Measurements from ENCODE around the gene HSPA5. TPM values are rescaled to one million over a fixed set of nuclear protein-coding genes. Genes with fewer than 3 reads are reported as not detected.
"Not testable (repeated sequence)": the region's sequence is repeated elsewhere in the genome, so short reads cannot be mapped to it uniquely, and the experiment has no call there.

The HSPA5 gene
- total RNA-seq, 4 donors from 2014 or later: 39.9 to 69.3 (median 46.0) TPM

GRCh38 chr9:125204477-125204876, 36.7 kb downstream of the HSPA5 start:
- peaks cover under 1 to 7% of the 10 kb centered on the region in 2 donors for H3K4me1 ChIP-seq
- TF ChIP-seq POLR2A (IDR thresholded peaks at IDR 0.05): no peak
- TF ChIP-seq CTCF (IDR thresholded peaks at IDR 0.05 in 4 of 5, conservative IDR thresholded peaks at IDR 0.05 in 1 of 5): no peak
- no peak overlapping the region for H3K4me3 ChIP-seq
- no peak for ATAC-seq
- peaks cover 0 to 54% of the 10 kb centered on the region in 2 donors for H3K36me3 ChIP-seq
- intact Hi-C loops (cut with DNase I; ENCODE audit: low total_unique reads) (loop anchor here (5.0 kb wide), 1 partner anchor 262 kb away; the partner anchor contains the start of gene GOLGA1), in situ Hi-C loops (cut with MboI; ENCODE audit: low sequenced_read_pairs in 4 of 4) (no loop called here)
- no peaks in the 10 kb centered on the region for H3K27me3 ChIP-seq
- no peak overlapping the region for H3K27ac ChIP-seq
- DNase-seq: no peak
- no peaks in the 10 kb centered on the region for H3K9me3 ChIP-seq

DNA sequence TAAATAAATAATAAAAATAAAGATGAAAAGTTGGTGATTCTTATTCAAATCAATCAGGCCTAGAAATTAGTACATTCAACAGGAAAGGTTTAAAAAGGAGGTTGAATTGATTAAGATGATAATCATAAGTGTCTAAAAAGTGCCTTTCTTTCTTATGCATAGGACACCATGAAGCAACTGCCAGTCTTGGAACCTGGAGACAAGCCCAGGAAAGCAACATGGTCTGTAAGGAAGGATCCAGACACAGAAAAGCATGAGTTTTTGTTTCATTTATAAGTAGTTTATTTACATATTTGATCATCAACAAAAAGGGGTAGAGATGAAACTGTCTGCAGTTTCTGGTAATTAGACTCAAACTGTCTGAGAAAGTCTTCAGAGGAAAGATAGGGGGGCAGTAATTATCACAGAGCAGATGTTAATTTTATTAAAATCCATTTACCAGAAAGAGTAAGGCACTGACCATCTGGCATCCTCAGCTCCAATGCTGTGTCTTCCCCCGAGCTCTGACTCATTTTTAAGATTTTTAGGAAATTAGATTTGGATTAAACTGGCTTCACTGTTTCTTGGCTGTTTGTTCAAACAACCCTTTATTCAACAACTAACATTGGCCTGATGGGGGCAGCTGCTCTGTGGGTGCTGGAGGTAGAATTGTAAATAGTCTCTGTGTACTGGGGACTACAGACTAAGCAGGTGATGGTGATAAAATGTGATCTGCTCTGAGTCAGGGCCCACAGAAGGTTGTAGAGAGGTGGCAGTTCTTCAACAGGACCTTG, 38.1 kb downstream of the HSPA5 start:
- no peak for TF ChIP-seq CTCF (IDR thresholded peaks at IDR 0.05 in 4 of 5, conservative IDR thresholded peaks at IDR 0.05 in 1 of 5)
- no peak for TF ChIP-seq POLR2A (IDR thresholded peaks at IDR 0.05)
- Histone ChIP-seq H3K4me1 (peaks cover 3 to 8% of the 10 kb centered on the region in 2 donors), H3K27me3 (no peaks in the 10 kb centered on the region), H3K36me3 (peaks cover 0 to 40% of the 10 kb centered on the region in 2 donors), H3K27ac (no peak overlapping the region), H3K9me3 (no peaks in the 10 kb centered on the region), H3K4me3 (no peak overlapping the region)
- intact Hi-C loops (cut with DNase I; ENCODE audit: low total_unique reads): loop anchor here (5.0 kb wide), 1 partner anchor 261 kb away; the partner anchor contains the start of gene GOLGA1
- in situ Hi-C loops (cut with MboI; ENCODE audit: low sequenced_read_pairs in 4 of 4): no loop called here
- ATAC-seq (no peak), DNase-seq (no peak)

- no peak for TF ChIP-seq CTCF (IDR thresholded peaks at IDR 0.05 in 4 of 5, conservative IDR thresholded peaks at IDR 0.05 in 1 of 5)
- peak; percentile 86 to 87 for TF ChIP-seq POLR2A (IDR thresholded peaks at IDR 0.05)
- intact Hi-C loops (cut with DNase I; ENCODE audit: low total_unique reads): loop anchor here (1.0 to 5.0 kb wide), 3 partner anchors 41 to 258 kb away; partner anchors contain the start of genes GAPVD1, GOLGA1 and HSPA5
- DNase-seq (peak; percentile 81 to 89), ATAC-seq (peak; percentile 94 to 97)
- Histone ChIP-seq H3K36me3 (peaks cover 0 to 21% of the 10 kb centered on the region in 2 donors), H3K4me3 (peak within 1 kb of the TSS; percentile 83 to 97 (median 94)), H3K9me3 (no peaks in the 10 kb centered on the region), H3K4me1 (peaks cover 3 to 8% of the 10 kb centered on the region in 2 donors), H3K27ac (peak within 1 kb of the TSS; percentile 87 to 99 (median 97)), H3K27me3 (no peaks in the 10 kb centered on the region)
- in situ Hi-C loops (cut with MboI; ENCODE audit: low sequenced_read_pairs in 4 of 4): no loop called here
These were observed 40.7 kb downstream of the HSPA5 start, which contains the start of gene RABEPK for GRCh38 chr9:125200216-125201047. Gene RABEPK (plus strand): TSS chr9:125200542. CDS start chr9:125203014, 2,472 bp downstream.

DNA sequence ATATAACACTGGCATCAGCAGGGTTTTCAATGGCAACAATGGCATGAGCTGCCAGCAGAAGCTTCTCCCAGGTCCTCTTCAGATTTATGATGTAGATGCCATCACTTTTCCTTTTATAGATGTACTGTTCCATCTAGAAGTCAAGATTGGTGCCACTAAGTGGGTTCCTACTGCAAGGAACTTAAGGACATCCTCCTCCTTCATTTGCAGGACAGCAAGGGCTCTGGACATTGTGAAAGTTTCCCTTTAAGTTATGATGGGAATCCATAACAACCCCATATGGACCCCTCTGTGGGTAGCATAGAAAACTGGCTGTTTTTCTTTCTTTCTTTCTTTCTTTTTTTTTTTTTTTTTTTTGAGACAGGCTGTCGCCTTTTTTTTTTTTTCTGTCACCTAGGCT, 45.6 kb downstream of the HSPA5 start:
- ATAC-seq; H3K36me3 ChIP-seq; H3K27me3 ChIP-seq; DNase-seq; H3K27ac ChIP-seq; intact Hi-C loops (cut with DNase I; ENCODE audit: low total_unique reads); in situ Hi-C loops (cut with MboI; ENCODE audit: low sequenced_read_pairs in 4 of 4); H3K4me3 ChIP-seq; H3K9me3 ChIP-seq: not testable (repeated sequence)
- H3K4me1 ChIP-seq: peaks cover 9 to 13% of the 10 kb centered on the region in 2 donors

DNA sequence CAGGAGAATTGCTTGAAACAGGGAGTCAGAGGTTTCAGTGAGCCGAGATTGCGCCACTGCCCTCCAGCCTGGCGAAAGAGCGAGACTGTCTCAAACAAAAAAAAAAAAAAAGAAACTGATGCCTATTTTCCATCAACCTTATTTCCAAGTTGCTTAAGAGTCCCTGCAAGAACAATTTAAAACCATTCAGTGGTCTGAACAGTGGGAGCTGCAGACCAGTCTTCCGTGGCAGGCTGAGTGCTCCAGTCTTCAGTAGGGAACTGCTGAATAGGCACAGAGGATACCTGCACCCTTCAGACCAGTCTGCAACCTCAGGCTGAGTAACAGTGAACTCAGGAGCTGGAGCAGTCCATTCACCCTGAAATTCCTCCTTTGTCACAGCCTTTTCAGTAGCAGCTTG, 46.7 kb downstream of the HSPA5 start:
- DNase-seq; in situ Hi-C loops (cut with MboI; ENCODE audit: low sequenced_read_pairs in 4 of 4); H3K27ac ChIP-seq; ATAC-seq; intact Hi-C loops (cut with DNase I; ENCODE audit: low total_unique reads); H3K9me3 ChIP-seq; H3K27me3 ChIP-seq; H3K4me3 ChIP-seq; H3K36me3 ChIP-seq: not testable (repeated sequence)
- peaks cover 12 to 17% of the 10 kb centered on the region in 2 donors for H3K4me1 ChIP-seq

All from gastrocnemius medialis (tissue), 4 donors.